Measurements from ENCODE around the gene STAMBP. TPM values are rescaled to one million over a fixed set of nuclear protein-coding genes. Genes with fewer than 3 reads are reported as not detected.

Gene STAMBP
- total and polyA plus RNA-seq, 8 donors: 9.8 to 24.4 (median 13.2) TPM

DNA sequence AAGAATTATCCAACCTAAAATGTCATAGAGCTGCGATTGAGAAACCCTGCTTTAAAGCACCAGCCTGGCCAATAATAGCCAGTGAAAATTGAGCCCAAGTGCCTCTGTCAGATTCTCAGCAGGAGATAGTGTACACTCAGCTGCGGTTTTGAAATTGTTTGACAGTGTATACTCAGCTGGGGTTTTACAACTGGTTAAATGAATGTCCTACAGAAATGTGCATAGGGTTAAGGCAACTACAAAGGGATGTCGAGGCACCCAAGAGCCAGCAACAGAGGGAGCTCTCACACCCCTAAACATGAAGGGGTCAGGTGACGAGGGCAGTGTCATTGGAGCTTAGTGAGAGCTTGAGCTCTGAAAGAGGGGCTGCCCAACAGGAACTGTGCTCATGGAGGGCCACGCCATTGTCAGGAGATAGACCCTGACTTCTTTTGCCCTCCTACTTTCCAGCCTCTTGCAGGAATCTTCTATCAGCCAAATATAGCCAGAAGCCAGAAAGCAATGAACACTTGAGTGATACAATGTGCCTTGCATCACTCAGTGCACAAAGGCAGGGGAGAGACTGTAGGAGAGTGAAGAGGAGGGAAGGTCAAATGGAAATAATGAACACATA, 79.2 kb downstream of the STAMBP start:
- DNase-seq (no peak), ATAC-seq (peak in 3 of 4 donors; percentile 49 to 74 (median 63)), FAIRE-seq (no peak)

DNA sequence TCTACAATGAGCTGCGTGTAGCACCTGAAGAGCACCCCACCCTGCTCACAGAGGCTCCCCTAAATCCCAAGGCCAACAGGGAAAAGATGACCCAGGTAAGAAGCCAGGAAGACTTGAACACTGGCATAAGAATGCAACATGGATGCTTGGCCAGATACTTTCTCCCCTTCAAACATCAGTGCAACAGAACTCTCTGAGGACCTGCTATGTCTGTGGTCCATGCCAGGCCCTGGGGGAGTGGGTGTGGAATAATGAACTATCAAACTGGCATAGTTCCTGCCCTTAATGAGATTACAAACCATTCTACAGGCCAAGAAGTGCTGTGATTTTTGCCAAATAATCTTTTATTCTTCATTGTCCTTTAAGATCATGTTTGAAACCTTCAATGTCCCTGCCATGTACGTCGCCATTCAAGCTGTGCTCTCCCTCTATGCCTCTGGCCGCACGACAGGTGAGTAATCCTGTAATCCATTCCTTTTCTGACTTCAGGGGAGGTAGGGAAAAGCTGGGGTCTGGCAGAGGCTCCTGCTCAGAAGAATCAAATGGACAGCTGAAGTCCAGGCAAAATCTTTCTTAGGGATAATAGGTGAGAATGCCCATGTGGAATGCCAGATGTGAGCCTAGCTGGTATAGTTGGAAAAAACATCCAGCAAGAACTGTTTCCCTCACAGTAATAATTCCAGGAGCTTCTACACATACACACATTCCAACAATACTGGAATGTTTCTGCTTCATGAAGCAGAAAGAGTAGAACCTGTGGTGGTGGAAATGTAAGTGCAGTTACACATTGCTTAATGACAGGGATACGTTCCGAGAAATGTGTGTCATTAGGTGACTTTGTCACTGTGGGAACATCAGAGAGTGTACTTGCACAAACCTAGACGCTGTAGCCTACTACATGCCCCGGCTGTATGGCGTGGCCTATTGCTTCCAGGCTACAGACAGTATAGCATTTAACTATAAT, 80.2 kb downstream of the STAMBP start:
- TF ChIP-seq, protein P1, sequence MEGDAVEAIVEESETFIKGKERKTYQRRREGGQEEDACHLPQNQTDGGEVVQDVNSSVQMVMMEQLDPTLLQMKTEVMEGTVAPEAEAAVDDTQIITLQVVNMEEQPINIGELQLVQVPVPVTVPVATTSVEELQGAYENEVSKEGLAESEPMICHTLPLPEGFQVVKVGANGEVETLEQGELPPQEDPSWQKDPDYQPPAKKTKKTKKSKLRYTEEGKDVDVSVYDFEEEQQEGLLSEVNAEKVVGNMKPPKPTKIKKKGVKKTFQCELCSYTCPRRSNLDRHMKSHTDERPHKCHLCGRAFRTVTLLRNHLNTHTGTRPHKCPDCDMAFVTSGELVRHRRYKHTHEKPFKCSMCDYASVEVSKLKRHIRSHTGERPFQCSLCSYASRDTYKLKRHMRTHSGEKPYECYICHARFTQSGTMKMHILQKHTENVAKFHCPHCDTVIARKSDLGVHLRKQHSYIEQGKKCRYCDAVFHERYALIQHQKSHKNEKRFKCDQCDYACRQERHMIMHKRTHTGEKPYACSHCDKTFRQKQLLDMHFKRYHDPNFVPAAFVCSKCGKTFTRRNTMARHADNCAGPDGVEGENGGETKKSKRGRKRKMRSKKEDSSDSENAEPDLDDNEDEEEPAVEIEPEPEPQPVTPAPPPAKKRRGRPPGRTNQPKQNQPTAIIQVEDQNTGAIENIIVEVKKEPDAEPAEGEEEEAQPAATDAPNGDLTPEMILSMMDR (IDR thresholded peaks at IDR 0.05): no peak
- Histone ChIP-seq H3K9me3 (no peaks in the 10 kb centered on the region), H3K4me3 (no peak overlapping the region), H3K4me1 (no peaks in the 10 kb centered on the region), H3K27ac (no peak overlapping the region), H3K27me3 (no peaks in the 10 kb centered on the region), H3K36me3 (no peaks in the 10 kb centered on the region)
- WGBS, 2 donors: 71 to 77% methylated on average over 10 of the region's 10 CpGs
- FAIRE-seq: no peak
- peak in 1 of 4 donors; percentile 34 for ATAC-seq
- intact Hi-C loops (cut with DNase I): no loop called here
- no peak for DNase-seq

More for the DNA sequence above, 79.2 kb downstream of the STAMBP start:
- TF ChIP-seq, protein P1 (IDR thresholded peaks at IDR 0.05): no peak
- intact Hi-C loops (cut with DNase I): no loop called here
- Histone ChIP-seq H3K9me3 (no peaks in the 10 kb centered on the region), H3K27me3 (no peaks in the 10 kb centered on the region), H3K27ac (no peak overlapping the region), H3K4me1 (no peaks in the 10 kb centered on the region), H3K4me3 (no peak overlapping the region), H3K36me3 (no peaks in the 10 kb centered on the region)
- WGBS, 2 donors: 38 to 40% methylated on average over 5 of the region's 5 CpGs

DNA sequence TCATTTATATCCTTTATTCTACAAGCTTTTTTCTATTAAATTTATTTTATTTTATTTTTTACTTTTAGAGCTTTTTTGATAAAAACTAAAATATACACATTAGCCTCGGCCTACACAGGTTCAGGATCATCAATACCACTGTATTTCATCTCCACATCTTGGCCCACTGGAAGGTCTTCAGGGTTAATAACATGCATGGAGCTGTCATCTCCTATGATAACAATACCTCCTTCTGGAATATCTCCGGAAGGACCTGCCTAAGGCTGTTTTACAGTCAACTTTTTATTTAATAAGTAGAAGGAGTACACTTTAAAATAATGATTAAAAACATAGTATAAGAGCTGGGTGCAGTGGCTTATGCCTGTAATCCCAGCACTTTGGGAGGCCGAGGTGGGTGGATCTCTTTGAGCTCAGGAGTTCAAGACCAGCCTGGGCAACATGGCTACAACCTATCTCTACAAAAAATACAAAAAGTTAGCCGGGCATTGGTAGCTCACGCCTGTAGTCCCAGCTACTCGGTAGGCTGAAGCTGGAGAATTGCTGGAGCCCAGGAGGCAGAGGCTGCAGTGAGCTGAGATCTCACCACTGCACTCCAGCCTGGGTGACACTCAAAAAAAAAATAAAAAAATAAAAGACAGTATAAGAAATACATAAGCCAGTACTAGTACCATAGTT, 82.2 kb downstream of the STAMBP start:
- Histone ChIP-seq H3K27ac (no peak overlapping the region), H3K27me3 (no peaks in the 10 kb centered on the region), H3K9me3 (no peaks in the 10 kb centered on the region), H3K36me3 (no peaks in the 10 kb centered on the region), H3K4me3 (no peak overlapping the region), H3K4me1 (no peaks in the 10 kb centered on the region)
- ATAC-seq (no peak), DNase-seq (no peak), FAIRE-seq (no peak)
- intact Hi-C loops (cut with DNase I): no loop called here
- WGBS, 2 donors: 63 to 68% methylated on average over 6 of the region's 6 CpGs
- TF ChIP-seq, protein P1 (IDR thresholded peaks at IDR 0.05): no peak

DNA sequence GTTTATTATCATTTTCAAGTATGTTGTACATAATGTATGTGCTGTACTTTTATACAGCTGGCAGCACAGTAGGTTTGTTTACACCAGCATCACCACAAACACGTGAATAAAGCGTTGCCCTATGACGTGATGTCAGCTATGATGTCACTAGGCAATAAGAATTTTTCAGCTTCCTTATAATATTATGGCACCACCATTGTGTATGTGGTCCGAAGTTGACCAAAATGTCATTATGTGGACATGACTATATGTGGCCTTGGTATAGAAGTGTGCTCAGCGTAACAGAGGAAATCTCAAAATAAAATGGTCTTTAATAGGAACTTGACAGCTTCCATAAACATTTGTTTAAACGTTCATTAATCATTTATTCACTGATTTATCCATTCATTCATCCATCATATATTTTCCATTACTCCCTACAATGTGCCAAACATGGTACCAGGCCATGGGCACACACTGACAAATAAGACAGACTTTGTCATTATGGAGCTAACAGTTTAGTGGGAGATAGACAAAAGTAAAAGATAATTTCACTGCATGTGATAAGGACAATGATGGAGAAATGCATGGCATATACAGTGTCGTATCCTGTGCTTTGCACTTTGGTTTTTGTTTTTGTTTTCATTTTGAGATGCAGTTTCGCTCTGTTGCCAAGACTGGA, 82.9 kb downstream of the STAMBP start:
- H3K9me3 ChIP-seq: no peaks in the 10 kb centered on the region
- WGBS, 2 donors: 65 to 78% methylated on average over 8 of the region's 8 CpGs
- no peaks in the 10 kb centered on the region for H3K27me3 ChIP-seq
- no peak for DNase-seq
- no peaks in the 10 kb centered on the region for H3K4me1 ChIP-seq
- no peaks in the 10 kb centered on the region for H3K36me3 ChIP-seq
- H3K4me3 ChIP-seq: no peak overlapping the region
- no peak for FAIRE-seq
- TF ChIP-seq, protein P1 (IDR thresholded peaks at IDR 0.05): no peak
- H3K27ac ChIP-seq: no peak overlapping the region
- no peak for ATAC-seq
- intact Hi-C loops (cut with DNase I): no loop called here

Measured in pancreas (tissue), 10 donors.